Naive B cell (primary cell): ENCODE data around the gene UBQLN4. TPM values are rescaled to one million over a fixed set of nuclear protein-coding genes. Genes with fewer than 3 reads are reported as not detected.

ENCODE experiments used
- ATAC-seq, 2 donors: fragments of 150-1000 bp; cut with Tn5 transposase; 2 replicates each; pipeline ENCODE4 v1.10.0; 2021; ENCODE audit warnings: low read depth in 2 of 2, mild to moderate bottlenecking in 2 of 2, moderate library complexity in 2 of 2
- DNase-seq: peaks from one replicate; pipeline ENCODE4 v3.0.0; 2022
- H3K27ac Mint-ChIP-seq, 6 donors: one replicate each; pipeline ENCODE4 v1.8.0; 2020 to 2022; ENCODE audit warnings: mild to moderate bottlenecking in 6 of 6, mixed read lengths in 6 of 6, moderate library complexity in 5 of 6, inconsistent platforms in 2 of 6
- H3K27me3 Mint-ChIP-seq, 3 donors: one replicate each; pipeline ENCODE4 v1.8.0; 2021 to 2022; ENCODE audit warnings: mixed read lengths in 3 of 3, mild to moderate bottlenecking in 1 of 3
- H3K36me3 Mint-ChIP-seq, 2 donors: one replicate each; pipeline ENCODE4 v1.8.0; 2020 to 2022; ENCODE audit warnings: mixed read lengths in 2 of 2, inconsistent platforms in 1 of 2, mild to moderate bottlenecking in 1 of 2
- H3K4me1 Mint-ChIP-seq, 3 donors: one replicate each; pipeline ENCODE4 v1.8.0; 2020 to 2022; ENCODE audit warnings: mixed read lengths in 3 of 3, inconsistent platforms in 1 of 3, mild to moderate bottlenecking in 1 of 3, moderate library complexity in 1 of 3
- H3K4me3 Mint-ChIP-seq, 8 donors: one replicate each; pipeline ENCODE4 v1.8.0; 2020 to 2022; ENCODE audit warnings: mild to moderate bottlenecking in 8 of 8, mixed read lengths in 8 of 8, moderate library complexity in 8 of 8, inconsistent platforms in 2 of 8
- H3K9me3 Mint-ChIP-seq, 7 donors: one replicate each; pipeline ENCODE4 v1.8.0; 2020 to 2022; ENCODE audit warnings: mixed read lengths in 7 of 7, mild to moderate bottlenecking in 5 of 7, inconsistent platforms in 2 of 7, moderate library complexity in 1 of 7
- polyA plus RNA-seq, 6 donors: library from polyadenylated mRNA; unstranded; fragments of 300-500 nt; fragmentation: Illumina TruSeq; gene quantifications; one replicate each; pipeline ENCODE4 v1.2.3, GENCODE V29; 2021; ENCODE audit warnings: low read depth in 6 of 6

The UBQLN4 gene
- polyA plus RNA-seq, 6 donors from 2014 or later: 4.7 to 9.0 (median 6.1) TPM

GRCh38 chr1:155989242-155990004 lies 64.2 kb downstream of the UBQLN4 start:
- H3K27ac Mint-ChIP-seq: peak overlapping the region in 3 of 6 donors; percentile 60 to 88 (median 84)
- no peaks in the 10 kb centered on the region for H3K9me3 Mint-ChIP-seq
- peak overlapping the region in 5 of 8 donors; percentile 1 to 72 (median 45) for H3K4me3 Mint-ChIP-seq
- ATAC-seq (peak; percentile 91 to 93), DNase-seq (peak; percentile 78)
- H3K36me3 Mint-ChIP-seq: no peaks in the 10 kb centered on the region
- H3K4me1 Mint-ChIP-seq: peaks cover 21 to 43% (median 23%) of the 10 kb centered on the region in 3 donors
- H3K27me3 Mint-ChIP-seq: no peaks in the 10 kb centered on the region

Other genes with a start within 250 kb of the UBQLN4 start
- 10 to 100 TPM in 5 of 6 donors, 1 to 10 TPM in 1; 9.6 to 64.4 (median 30.7) TPM for gene GON4L, start 196.6 kb downstream of the UBQLN4 start, polyA plus RNA-seq
- 10 to 100 TPM in 1 of 6 donors, 1 to 10 TPM in 5; 1.4 to 10.9 (median 2.5) TPM for gene SYT11, start 194.2 kb downstream of the UBQLN4 start, polyA plus RNA-seq
- gene RIT1, start 142.4 kb downstream of the UBQLN4 start, polyA plus RNA-seq: 10 to 100 TPM in 5 of 6 donors, 1 to 10 TPM in 1; 5.2 to 30.0 (median 20.9) TPM
- gene KHDC4, start 119.4 kb downstream of the UBQLN4 start, polyA plus RNA-seq: 10 to 100 TPM in 1 of 6 donors, 1 to 10 TPM in 5; 5.5 to 10.7 (median 7.2) TPM
- gene RXFP4, start 112.2 kb downstream of the UBQLN4 start, polyA plus RNA-seq: 1 to 10 TPM in 1 of 6 donors, under 1 TPM in 2, not detected in 3; 0.21 to 1.2 (median 0.36) TPM
- gene ARHGEF2, start 75.3 kb downstream of the UBQLN4 start, polyA plus RNA-seq: 10 to 100 TPM in 5 of 6 donors, 1 to 10 TPM in 1; 6.9 to 48.4 (median 27.7) TPM
- 100 to 1,000 TPM; 243 to 278 (median 256) TPM for gene SSR2, start 32.8 kb downstream of the UBQLN4 start, polyA plus RNA-seq
- 100 to 1,000 TPM in 5 of 6 donors, 10 to 100 TPM in 1; 99.5 to 139 (median 114) TPM for gene LAMTOR2, start 984 bp upstream of the UBQLN4 start, polyA plus RNA-seq
- not detected for gene RAB25, start 7.4 kb upstream of the UBQLN4 start, polyA plus RNA-seq
- under 1 TPM in 2 of 6 donors, not detected in 4; 0.05 to 0.13 TPM for gene MEX3A, start 28.7 kb upstream of the UBQLN4 start, polyA plus RNA-seq
- 1 to 10 TPM in 4 of 6 donors, under 1 TPM in 2; 0.33 to 3.0 (median 1.4) TPM for gene LMNA, start 60.9 kb upstream of the UBQLN4 start, polyA plus RNA-seq
- 10 to 100 TPM; 23.3 to 37.3 (median 29.5) TPM for gene SEMA4A, start 99.8 kb upstream of the UBQLN4 start, polyA plus RNA-seq
- 10 to 100 TPM in 4 of 6 donors, 1 to 10 TPM in 1, not detected in 1; 9.3 to 16.8 (median 12.9) TPM for gene SLC25A44, start 140.3 kb upstream of the UBQLN4 start, polyA plus RNA-seq
- gene PMF1, start 159.2 kb upstream of the UBQLN4 start, polyA plus RNA-seq: 100 to 1,000 TPM; 107 to 157 (median 115) TPM
- 1 to 10 TPM in 1 of 6 donors, not detected in 5; 1.1 TPM for gene BGLAP, start 188.4 kb upstream of the UBQLN4 start, polyA plus RNA-seq
- gene PAQR6, start 194.3 kb upstream of the UBQLN4 start, polyA plus RNA-seq: not detected
- 10 to 100 TPM in 5 of 6 donors, 1 to 10 TPM in 1; 8.3 to 30.9 (median 12.6) TPM for gene SMG5, start 229.0 kb upstream of the UBQLN4 start, polyA plus RNA-seq
- gene TMEM79, start 230.5 kb upstream of the UBQLN4 start, polyA plus RNA-seq: 10 to 100 TPM in 3 of 6 donors, 1 to 10 TPM in 3; 6.9 to 13.0 (median 9.5) TPM
- gene GLMP, start 241.9 kb upstream of the UBQLN4 start, polyA plus RNA-seq: 10 to 100 TPM in 2 of 6 donors, 1 to 10 TPM in 4; 6.3 to 13.4 (median 8.9) TPM
- not detected for gene VHLL, start 245.5 kb upstream of the UBQLN4 start, polyA plus RNA-seq